SK-N-SH treated with all-trans-retinoic acid at 6 μM for 48 hours (cell line): ENCODE measurements around the gene LHX5.

Source experiments
- ARNTL ChIP-seq: fragments of 450-650 bp; formaldehyde crosslinking; IDR thresholded peaks from 2 replicates; pipeline ENCODE4 v1.5.0; 2020; ENCODE audit warnings: low read depth, mild to moderate bottlenecking, moderate library complexity, borderline replicate concordance
- CSDC2 ChIP-seq: fragments of 250-450 bp; sonication (Bioruptor Pico); IDR thresholded peaks from 2 replicates; pipeline ENCODE4 v1.5.0; 2020; ENCODE audit warnings: mild to moderate bottlenecking, moderate library complexity
- GLIS3 ChIP-seq: fragments of 250-450 bp; sonication (Bioruptor Pico); IDR thresholded peaks from 2 replicates; pipeline ENCODE4 v1.5.0; 2020; ENCODE audit warnings: mild to moderate bottlenecking, moderate library complexity
- OSR1 ChIP-seq: fragments of 250-450 bp; sonication (Bioruptor Pico); IDR thresholded peaks from 2 replicates; pipeline ENCODE4 v1.8.0; 2022; ENCODE audit warnings: moderate library complexity, mild to moderate bottlenecking, inconsistent platforms
- POU6F1 ChIP-seq: fragments of 250-450 bp; sonication (Bioruptor Pico); IDR thresholded peaks from 2 replicates; pipeline ENCODE4 v1.8.0; 2021; ENCODE audit warnings: low read depth, mild to moderate bottlenecking, moderate library complexity, borderline replicate concordance
- PPARA ChIP-seq: fragments of 250-450 bp; sonication (Bioruptor Pico); IDR thresholded peaks from 2 replicates; pipeline ENCODE4 v1.5.0; 2020; ENCODE audit warnings: mild to moderate bottlenecking, borderline replicate concordance
- RARB ChIP-seq: fragments of 250-450 bp; sonication (Bioruptor Pico); IDR thresholded peaks from 2 replicates; pipeline ENCODE4 v1.8.0; 2021; ENCODE audit warnings: mild to moderate bottlenecking, moderate library complexity
- TSHZ2 ChIP-seq: fragments of 250-450 bp; sonication (Bioruptor Pico); IDR thresholded peaks from 2 replicates; pipeline ENCODE4 v1.5.0; 2020; ENCODE audit warnings: mild to moderate bottlenecking, moderate library complexity
- ZC3H10 ChIP-seq: fragments of 250-450 bp; sonication (Bioruptor Pico); IDR thresholded peaks from 2 replicates; pipeline ENCODE4 v1.5.1; 2021; ENCODE audit warnings: mild to moderate bottlenecking, moderate library complexity
- ZFP30 ChIP-seq: fragments of 450-650 bp; formaldehyde crosslinking; IDR thresholded peaks from 2 replicates; pipeline ENCODE4 v1.5.0; 2022; ENCODE audit warnings: mild to moderate bottlenecking, moderate library complexity
- ZNF565 ChIP-seq: fragments of 450-650 bp; formaldehyde crosslinking; conservative IDR thresholded peaks from 2 replicates; pipeline ENCODE4 v1.5.0; 2020; ENCODE audit warnings: low read depth, mild to moderate bottlenecking, moderate library complexity
- ZNF70 ChIP-seq: fragments of 450-650 bp; formaldehyde crosslinking; IDR thresholded peaks from 2 replicates; pipeline ENCODE4 v1.5.0; 2020; ENCODE audit warnings: mild to moderate bottlenecking, moderate library complexity
- TF ChIP-seq, protein P1 (sequence below): fragments of 250-450 bp; sonication (Bioruptor Pico); IDR thresholded peaks from 2 replicates; pipeline ENCODE4 v1.5.1; 2020; ENCODE audit warnings: low read depth, mild to moderate bottlenecking, moderate library complexity
- TF ChIP-seq, protein P2 (sequence below): fragments of 250-450 bp; sonication (Bioruptor Pico); IDR thresholded peaks from 2 replicates; pipeline ENCODE4 v1.8.0; 2020; ENCODE audit warnings: mild to moderate bottlenecking, moderate library complexity, borderline replicate concordance

DNA sequence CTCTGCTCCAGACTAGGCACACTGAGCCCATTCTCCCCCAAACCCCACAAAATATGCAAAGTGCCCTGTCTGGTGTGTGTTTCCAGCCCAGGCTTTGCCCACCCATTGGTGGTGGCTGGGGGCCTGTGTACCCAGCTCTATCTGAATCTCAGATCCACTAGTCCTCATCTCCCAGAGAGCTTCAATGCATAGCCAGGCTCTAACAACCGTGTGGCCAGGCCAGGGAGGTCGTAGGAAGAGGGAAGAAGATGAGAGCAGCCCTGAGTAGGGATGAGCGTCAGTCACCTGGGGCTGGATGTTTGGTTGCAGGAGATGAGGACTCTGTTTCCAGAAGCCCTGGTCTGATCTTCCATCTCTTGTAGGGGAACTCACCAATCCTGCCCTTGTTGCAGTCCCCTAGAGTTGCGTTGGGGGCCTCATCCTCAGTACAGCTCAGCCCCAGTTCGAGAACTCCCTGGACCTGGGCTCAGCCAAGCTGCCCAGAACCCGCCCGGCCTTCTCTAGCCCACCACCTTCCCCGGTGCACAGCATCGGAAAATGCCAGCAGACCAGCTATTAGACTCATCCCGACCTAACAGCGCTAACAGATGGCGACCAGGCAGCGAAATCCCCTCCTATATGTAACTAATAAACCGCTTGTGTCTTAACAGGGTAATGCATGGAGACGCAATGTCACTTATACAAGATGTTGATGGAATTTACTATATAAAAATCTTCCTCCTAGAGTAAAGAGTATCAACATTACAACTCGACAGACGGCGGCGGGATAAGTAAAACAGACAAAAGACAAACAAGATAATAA lies 3.2 kb upstream of the LHX5 start:
- TF ChIP-seq PPARA (CRISPR knock-in tag) (no peak), ZNF565 (CRISPR knock-in tag) (no peak), ZFP30 (CRISPR knock-in tag) (no peak), OSR1 (no peak), GLIS3 (CRISPR knock-in tag) (no peak), RARB (CRISPR knock-in tag) (no peak), ZC3H10 (no peak), ZNF70 (CRISPR knock-in tag) (no peak), ARNTL (no peak), TSHZ2 (CRISPR knock-in tag) (no peak), POU6F1 (CRISPR knock-in tag) (no peak), CSDC2 (CRISPR knock-in tag) (no peak)
- TF ChIP-seq, protein P1, sequence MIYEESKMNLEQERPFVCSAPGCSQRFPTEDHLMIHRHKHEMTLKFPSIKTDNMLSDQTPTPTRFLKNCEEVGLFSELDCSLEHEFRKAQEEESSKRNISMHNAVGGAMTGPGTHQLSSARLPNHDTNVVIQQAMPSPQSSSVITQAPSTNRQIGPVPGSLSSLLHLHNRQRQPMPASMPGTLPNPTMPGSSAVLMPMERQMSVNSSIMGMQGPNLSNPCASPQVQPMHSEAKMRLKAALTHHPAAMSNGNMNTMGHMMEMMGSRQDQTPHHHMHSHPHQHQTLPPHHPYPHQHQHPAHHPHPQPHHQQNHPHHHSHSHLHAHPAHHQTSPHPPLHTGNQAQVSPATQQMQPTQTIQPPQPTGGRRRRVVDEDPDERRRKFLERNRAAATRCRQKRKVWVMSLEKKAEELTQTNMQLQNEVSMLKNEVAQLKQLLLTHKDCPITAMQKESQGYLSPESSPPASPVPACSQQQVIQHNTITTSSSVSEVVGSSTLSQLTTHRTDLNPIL (CRISPR knock-in tag), result no peak
- TF ChIP-seq, protein P2, sequence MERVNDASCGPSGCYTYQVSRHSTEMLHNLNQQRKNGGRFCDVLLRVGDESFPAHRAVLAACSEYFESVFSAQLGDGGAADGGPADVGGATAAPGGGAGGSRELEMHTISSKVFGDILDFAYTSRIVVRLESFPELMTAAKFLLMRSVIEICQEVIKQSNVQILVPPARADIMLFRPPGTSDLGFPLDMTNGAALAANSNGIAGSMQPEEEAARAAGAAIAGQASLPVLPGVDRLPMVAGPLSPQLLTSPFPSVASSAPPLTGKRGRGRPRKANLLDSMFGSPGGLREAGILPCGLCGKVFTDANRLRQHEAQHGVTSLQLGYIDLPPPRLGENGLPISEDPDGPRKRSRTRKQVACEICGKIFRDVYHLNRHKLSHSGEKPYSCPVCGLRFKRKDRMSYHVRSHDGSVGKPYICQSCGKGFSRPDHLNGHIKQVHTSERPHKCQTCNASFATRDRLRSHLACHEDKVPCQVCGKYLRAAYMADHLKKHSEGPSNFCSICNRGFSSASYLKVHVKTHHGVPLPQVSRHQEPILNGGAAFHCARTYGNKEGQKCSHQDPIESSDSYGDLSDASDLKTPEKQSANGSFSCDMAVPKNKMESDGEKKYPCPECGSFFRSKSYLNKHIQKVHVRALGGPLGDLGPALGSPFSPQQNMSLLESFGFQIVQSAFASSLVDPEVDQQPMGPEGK (CRISPR knock-in tag), result no peak
